GM12878 (cell line): Measurements from ENCODE around the gene MGMT. TPM values are rescaled to one million over a fixed set of nuclear protein-coding genes. Genes with fewer than 3 reads are reported as not detected.

ENCODE experiments used
- ATAC-seq: fragments of 200-7000 bp; cut with Tn5 transposase; 3 replicates; pipeline ENCODE4 v1.9.1; 2020; ENCODE audit warnings: mild to moderate bottlenecking, moderate library complexity
- BruUV-seq: library from RNA; stranded (reverse); fragments of 400-500 nt; replicated peaks from 2 replicates; lab custom pipeline; 2021; lab: Mats Ljungman, UMichigan
- CTCF ChIA-PET: fragments of 300-600 bp; sonication (Branson Sonifier 250); formaldehyde crosslinking; extraction: SDS; loops from one replicate; lab custom pipeline; 2021; ENCODE audit warnings: inconsistent platforms; lab: Yijun Ruan, JAX
- POLR2A ChIA-PET: fragments of 350-600 bp; formaldehyde crosslinking; extraction: SDS; loops from one replicate; lab custom pipeline; 2021; ENCODE audit warnings: inconsistent platforms; lab: Charles Lee
- RAD21 ChIA-PET: fragments of 300-600 bp; sonication (Branson Sonifier 250); formaldehyde crosslinking; loops from one replicate; lab custom pipeline; 2023; ENCODE audit warnings: antibody characterized with exemption; ENCODE audit not compliant: unreplicated experiment; lab: Charles Lee
- SMC1A ChIA-PET: fragments of 300-600 bp; sonication (Branson Sonifier 250); formaldehyde crosslinking; loops from one replicate; lab custom pipeline; 2023; ENCODE audit not compliant: unreplicated experiment, uncharacterized antibody; lab: Charles Lee
- DNase-seq: peaks from one replicate; pipeline ENCODE4 v3.0.0-alpha.2; 2011; ENCODE audit warnings: low read depth, low spot score
- FAIRE-seq: peaks from 3 replicates; lab custom pipeline; 2011; peaks lifted over from hg19 to GRCh38; lab: Jason Lieb, UNC
- H2AFZ ChIP-seq: 2 replicates; pipeline ENCODE4 v1.6.0; 2011; ENCODE audit warnings: low read depth, low read length, control low read depth; ENCODE audit not compliant: control insufficient read depth
- H3K27ac ChIP-seq: 2 replicates; pipeline ENCODE4 v1.5.1; 2011; ENCODE audit warnings: control low read depth; ENCODE audit not compliant: control insufficient read depth, insufficient read depth
- H3K27me3 ChIP-seq, 2 experiments: replicated peaks in 1 of 2; 2 replicates each; pipeline versions ENCODE4 v1.6.0 to v1.6.1; 2011; ENCODE audit warnings: low read length in 1 of 2; ENCODE audit not compliant: control insufficient read depth in 2 of 2, insufficient read depth in 2 of 2
- H3K36me3 ChIP-seq, 2 experiments: 2 replicates each; pipeline ENCODE4 v1.5.1; 2011; ENCODE audit warnings: low read length in 1 of 2; ENCODE audit not compliant: control insufficient read depth in 2 of 2, insufficient read depth in 2 of 2
- H3K4me1 ChIP-seq: 2 replicates; pipeline ENCODE4 v1.6.1; 2011; ENCODE audit warnings: mild to moderate bottlenecking, low read length, moderate library complexity, mixed read lengths; ENCODE audit not compliant: control insufficient read depth, insufficient read depth
- H3K4me2 ChIP-seq: 2 replicates; pipeline ENCODE4 v1.6.0; 2011; ENCODE audit warnings: control low read depth; ENCODE audit not compliant: control insufficient read depth, insufficient read depth
- H3K4me3 ChIP-seq: fragments of 200-600 bp; sonication (generic); 2 replicates; pipeline ENCODE4 v1.5.1; 2016
- H3K79me2 ChIP-seq: 2 replicates; pipeline ENCODE4 v1.6.0; 2011; ENCODE audit warnings: low read length; ENCODE audit not compliant: control insufficient read depth, insufficient read depth
- H3K9ac ChIP-seq: 2 replicates; pipeline ENCODE4 v1.8.0; 2011; ENCODE audit warnings: low read length, control low read depth, mixed read lengths; ENCODE audit not compliant: control insufficient read depth, insufficient read depth
- H3K9me3 ChIP-seq: replicated peaks from 3 replicates; pipeline ENCODE4 v1.5.1; 2011; ENCODE audit warnings: mild to moderate bottlenecking, low read length; ENCODE audit not compliant: control insufficient read depth, insufficient read depth
- H4K20me1 ChIP-seq: 2 replicates; pipeline ENCODE4 v1.6.0; 2011; ENCODE audit not compliant: control insufficient read depth, insufficient read depth
- BCL11A ChIP-seq: IDR thresholded peaks from 2 replicates; pipeline ENCODE4 v1.6.1; 2011; ENCODE audit warnings: low read depth, low read length
- HDGF ChIP-seq: fragments of 450-650 bp; IDR thresholded peaks from 2 replicates; pipeline ENCODE4 v1.6.1; 2016; ENCODE audit warnings: antibody characterized with exemption
- KAT2A ChIP-seq: conservative IDR thresholded peaks from 2 replicates; pipeline ENCODE4 v1.6.1; 2011; ENCODE audit warnings: low read depth, low read length; ENCODE audit not compliant: control insufficient read depth
- NBN ChIP-seq: fragments of 450-650 bp; IDR thresholded peaks from 2 replicates; pipeline ENCODE4 v1.6.1; 2016
- NFIC ChIP-seq: IDR thresholded peaks from 2 replicates; pipeline ENCODE4 v1.6.1; 2012; ENCODE audit warnings: low read depth, mild to moderate bottlenecking, inconsistent platforms, low read length, moderate library complexity
- NR2C2 ChIP-seq: IDR thresholded peaks from 2 replicates; pipeline ENCODE4 v1.6.1; 2011; ENCODE audit warnings: borderline replicate concordance, low read depth; ENCODE audit not compliant: control insufficient read depth, insufficient read length
- POLR2A ChIP-seq: IDR thresholded peaks from 2 replicates; pipeline ENCODE4 v1.6.1; 2011; ENCODE audit warnings: low read depth, mild to moderate bottlenecking, low read length
- POLR2AphosphoS2 ChIP-seq: IDR thresholded peaks from 2 replicates; pipeline ENCODE4 v1.6.1; 2011; ENCODE audit warnings: low read depth, mild to moderate bottlenecking, low read length, improper control_type of control experiment, moderate library complexity
- POLR2AphosphoS5 ChIP-seq: IDR thresholded peaks from 2 replicates; pipeline ENCODE4 v1.6.1; 2011; ENCODE audit warnings: mild to moderate bottlenecking, low read length, inconsistent platforms
- RUNX3 ChIP-seq: IDR thresholded peaks from 2 replicates; pipeline ENCODE4 v1.6.1; 2012; ENCODE audit warnings: low read length, inconsistent platforms
- SMAD1 ChIP-seq: fragments of 450-650 bp; IDR thresholded peaks from 2 replicates; pipeline ENCODE4 v1.6.1; 2018; ENCODE audit warnings: mild to moderate bottlenecking, low read depth; ENCODE audit not compliant: partially characterized antibody
- SPI1 ChIP-seq: IDR thresholded peaks from 2 replicates; pipeline ENCODE4 v1.6.1; 2011; ENCODE audit warnings: low read depth, mild to moderate bottlenecking, low read length, moderate library complexity, borderline replicate concordance; ENCODE audit not compliant: insufficient read depth
- ZNF274 ChIP-seq: IDR thresholded peaks from one replicate; pipeline ENCODE4 v1.8.0; 2011; ENCODE audit not compliant: insufficient read length, insufficient read depth
- ZNF384 ChIP-seq: IDR thresholded peaks from 2 replicates; pipeline ENCODE4 v1.6.1; 2012; ENCODE audit warnings: low read depth, mild to moderate bottlenecking, low read length, improper control_type of control experiment, borderline replicate concordance
- WGBS: methylation state at CpG from one replicate; pipeline ENCODE4 v1.1.6; 2016; ENCODE audit warnings: low lambda C conversion rate; ENCODE audit not compliant: insufficient replicate concordance, insufficient coverage; ENCODE audit errors: missing lambda C conversion rate; 5-methylcytosine and 5-hydroxymethylcytosine counted together
- in situ Hi-C: fragments of 300-500 bp; cut with MboI; formaldehyde crosslinking; loops from 9 replicates; pipeline ENCODE4 v1.14.3; 2018; ENCODE audit warnings: mixed read lengths
- intact Hi-C: fragments of 100-400 bp; cut with micrococcal nuclease; formaldehyde crosslinking; loops from one replicate; pipeline ENCODE4 v1.14.2; 2022; ENCODE audit not compliant: unreplicated experiment
- polyA plus RNA-seq, 11 experiments: library from polyadenylated mRNA; depleted of rRNA in 4 of 11; unstranded in 6 of 11; stranded (reverse) in 5 of 11; fragments of >200 nt; fragmentation: Nextera tagmentation in 4 of 11; fragmentation: Illumina TruSeq in 1 of 11; extraction: Ambion mirVana in 4 of 11; extraction: Trizol in 1 of 11; gene quantifications; 1 replicate in 1 of 11; 2 replicates in 10 of 11; pipeline versions ENCODE4 v1.2.1 to v1.2.3, GENCODE V29; 2011 to 2016; ENCODE audit warnings: inconsistent platforms in 2 of 11, missing spikeins in 2 of 11, low read depth in 1 of 11
- total RNA-seq, 4 experiments: library from RNA; depleted of rRNA in 3 of 4; stranded (reverse); fragments of >200 nt in 3 of 4; fragmentation: Illumina TruSeq in 1 of 4; extraction: Trizol in 1 of 4; gene quantifications; 2 replicates each; pipeline versions ENCODE4 v1.2.1 to v1.2.3, GENCODE V29; 2013 to 2021
- TF ChIP-seq, protein P1 (sequence below): fragments of 150-350 bp; IDR thresholded peaks from 2 replicates; pipeline ENCODE4 v1.6.1; 2014; ENCODE audit warnings: mild to moderate bottlenecking, low read depth, low read length
- TF ChIP-seq, protein P2 (sequence below): IDR thresholded peaks from 2 replicates; pipeline ENCODE4 v1.6.1; 2012; ENCODE audit warnings: low read length, inconsistent platforms
- TF ChIP-seq, protein P3 (sequence below): IDR thresholded peaks from 2 replicates; pipeline ENCODE4 v1.6.1; 2012; ENCODE audit warnings: low read depth, low read length, improper control_type of control experiment

The MGMT gene
- total and polyA plus RNA-seq, 10 of the 15 experiments (the other 5 are each of a cell fraction or from before 2014, with no cell fraction given), result 0.16 to 24.2 (median 13.3) TPM

DNA sequence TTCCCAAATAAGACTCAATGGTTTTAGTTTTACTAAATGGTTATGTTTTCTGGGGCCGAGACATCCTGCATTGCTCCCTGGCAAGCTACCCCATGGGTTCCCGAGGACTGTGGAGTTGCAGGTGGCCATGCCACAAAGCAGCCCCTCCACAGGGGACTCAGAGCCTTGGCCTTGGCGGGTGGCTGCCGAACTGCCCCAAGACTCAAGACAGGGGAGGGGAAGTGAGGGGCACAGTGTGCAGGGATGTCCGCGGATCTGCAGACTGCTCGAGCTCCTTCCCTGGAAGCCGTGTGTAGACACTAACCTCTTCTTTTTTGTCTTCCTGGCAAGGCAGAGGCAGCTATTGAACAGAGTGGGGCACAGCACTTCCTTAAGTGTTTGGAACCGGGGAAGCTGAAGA is 342.4 kb downstream of the MGMT start:
- H4K20me1 ChIP-seq, result no peaks in the 10 kb centered on the region
- H3K4me1 ChIP-seq, result no peaks in the 10 kb centered on the region
- no peak overlapping the region for H3K4me3 ChIP-seq
- DNase-seq, result no peak
- intact Hi-C loops (no loop called here), in situ Hi-C loops (no loop called here)
- ChIA-PET RAD21 (no interaction called here), SMC1A (no interaction called here), POLR2A (no interaction called here), CTCF (no interaction called here)
- no peak overlapping the region for H2AFZ ChIP-seq
- 68% methylated on average over 9 of the region's 9 CpGs for WGBS
- no peak overlapping the region for H3K27ac ChIP-seq
- no peak for FAIRE-seq
- H3K9me3 ChIP-seq, result no peaks in the 10 kb centered on the region
- H3K36me3 ChIP-seq, result no peaks in the 10 kb centered on the region
- TF ChIP-seq ZNF274 (no peak), NBN (no peak), POLR2AphosphoS5 (no peak), HDGF (no peak), BCL11A (no peak), KAT2A (no peak), SPI1 (no peak), RUNX3 (no peak), POLR2AphosphoS2 (no peak), ZNF384 (no peak), POLR2A (no peak), NFIC (no peak), SMAD1 (no peak), NR2C2 (no peak)
- TF ChIP-seq, protein P1, sequence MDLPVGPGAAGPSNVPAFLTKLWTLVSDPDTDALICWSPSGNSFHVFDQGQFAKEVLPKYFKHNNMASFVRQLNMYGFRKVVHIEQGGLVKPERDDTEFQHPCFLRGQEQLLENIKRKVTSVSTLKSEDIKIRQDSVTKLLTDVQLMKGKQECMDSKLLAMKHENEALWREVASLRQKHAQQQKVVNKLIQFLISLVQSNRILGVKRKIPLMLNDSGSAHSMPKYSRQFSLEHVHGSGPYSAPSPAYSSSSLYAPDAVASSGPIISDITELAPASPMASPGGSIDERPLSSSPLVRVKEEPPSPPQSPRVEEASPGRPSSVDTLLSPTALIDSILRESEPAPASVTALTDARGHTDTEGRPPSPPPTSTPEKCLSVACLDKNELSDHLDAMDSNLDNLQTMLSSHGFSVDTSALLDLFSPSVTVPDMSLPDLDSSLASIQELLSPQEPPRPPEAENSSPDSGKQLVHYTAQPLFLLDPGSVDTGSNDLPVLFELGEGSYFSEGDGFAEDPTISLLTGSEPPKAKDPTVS, result no peak
- TF ChIP-seq, protein P2, sequence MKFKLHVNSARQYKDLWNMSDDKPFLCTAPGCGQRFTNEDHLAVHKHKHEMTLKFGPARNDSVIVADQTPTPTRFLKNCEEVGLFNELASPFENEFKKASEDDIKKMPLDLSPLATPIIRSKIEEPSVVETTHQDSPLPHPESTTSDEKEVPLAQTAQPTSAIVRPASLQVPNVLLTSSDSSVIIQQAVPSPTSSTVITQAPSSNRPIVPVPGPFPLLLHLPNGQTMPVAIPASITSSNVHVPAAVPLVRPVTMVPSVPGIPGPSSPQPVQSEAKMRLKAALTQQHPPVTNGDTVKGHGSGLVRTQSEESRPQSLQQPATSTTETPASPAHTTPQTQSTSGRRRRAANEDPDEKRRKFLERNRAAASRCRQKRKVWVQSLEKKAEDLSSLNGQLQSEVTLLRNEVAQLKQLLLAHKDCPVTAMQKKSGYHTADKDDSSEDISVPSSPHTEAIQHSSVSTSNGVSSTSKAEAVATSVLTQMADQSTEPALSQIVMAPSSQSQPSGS, result no peak
- TF ChIP-seq, protein P3, sequence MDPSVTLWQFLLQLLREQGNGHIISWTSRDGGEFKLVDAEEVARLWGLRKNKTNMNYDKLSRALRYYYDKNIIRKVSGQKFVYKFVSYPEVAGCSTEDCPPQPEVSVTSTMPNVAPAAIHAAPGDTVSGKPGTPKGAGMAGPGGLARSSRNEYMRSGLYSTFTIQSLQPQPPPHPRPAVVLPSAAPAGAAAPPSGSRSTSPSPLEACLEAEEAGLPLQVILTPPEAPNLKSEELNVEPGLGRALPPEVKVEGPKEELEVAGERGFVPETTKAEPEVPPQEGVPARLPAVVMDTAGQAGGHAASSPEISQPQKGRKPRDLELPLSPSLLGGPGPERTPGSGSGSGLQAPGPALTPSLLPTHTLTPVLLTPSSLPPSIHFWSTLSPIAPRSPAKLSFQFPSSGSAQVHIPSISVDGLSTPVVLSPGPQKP, result no peak
- H3K79me2 ChIP-seq, result no peaks in the 10 kb centered on the region
- ATAC-seq, result no peak
- no peaks in the 10 kb centered on the region for H3K27me3 ChIP-seq
- BruUV-seq, result no TSS peak
- H3K4me2 ChIP-seq, result no peak overlapping the region
- H3K9ac ChIP-seq, result no peak overlapping the region
